ENCODE data around the gene IPO11. TPM values are rescaled to one million over a fixed set of nuclear protein-coding genes. Genes with fewer than 3 reads are reported as not detected.

The IPO11 gene
- 10 to 100 TPM; 55.4 to 59.2 TPM for total RNA-seq

- CTCF ChIA-PET, result interaction anchor here (0.8 to 2.6 kb wide), 4 partner anchors 9 to 189 kb away, joined by 3 to 18 read pairs (median 7); partner anchors contain the start of gene DIMT1
- intact Hi-C loops (cut with micrococcal nuclease), result loop anchor here (1.0 to 10.0 kb wide), 4 partner anchors 9 to 1078 kb away; partner anchors contain the start of genes DIMT1, KIF2A, LRRC70 and ZSWIM6
Observed at GRCh38 chr5:62412549-62413329, at the start of gene IPO11. TSS of gene IPO11 (plus strand) at chr5:62412763. CDS start at chr5:62437280, 24,517 bp downstream.

GRCh38 chr5:62369039-62369438 lies 43.5 kb upstream of the IPO11 start:
- DNase-seq, result no peak
- Mint-ChIP-seq H3K27ac (no peak overlapping the region), H3K36me3 (peaks cover 28% of the 10 kb centered on the region), H3K9me3 (no peaks in the 10 kb centered on the region), H3K27me3 (no peaks in the 10 kb centered on the region), H3K4me3 (no peak overlapping the region), H3K4me1 (ENCODE audit: low read depth) (peaks cover 6% of the 10 kb centered on the region)
- POLR2A ChIA-PET, result interaction anchor here (0.6 to 0.7 kb wide), 2 partner anchors 13 to 109 kb away, joined by 3 to 4 read pairs; no protein-coding TSS in a partner anchor
- CTCF ChIA-PET, result interaction anchor here (0.6 kb wide), 1 partner anchor 144 kb away, joined by 5 read pairs; no protein-coding TSS in a partner anchor
- intact Hi-C loops (cut with micrococcal nuclease), result no loop called here

More at GRCh38 chr5:62412549-62413329, at the start of gene IPO11:
- H3K9me3 Mint-ChIP-seq, result peaks cover 3% of the 10 kb centered on the region
- H3K27me3 Mint-ChIP-seq, result peaks cover 2% of the 10 kb centered on the region
- POLR2A ChIA-PET, result interaction anchor here (0.5 to 3.1 kb wide), 6 partner anchors 9 to 127 kb away, joined by 3 to 60 read pairs (median 4); partner anchors contain the start of genes DIMT1 and KIF2A
- peaks cover 3% of the 10 kb centered on the region for H3K36me3 Mint-ChIP-seq
- peak within 1 kb of the TSS; percentile 87 for H3K4me3 Mint-ChIP-seq
- H3K27ac Mint-ChIP-seq, result peak within 1 kb of the TSS; percentile 88
- peak; percentile 100 for DNase-seq
- peaks cover 23% of the 10 kb centered on the region for H3K4me1 Mint-ChIP-seq (ENCODE audit: low read depth)

GRCh38 chr5:62371409-62371808 lies 41.2 kb upstream of the IPO11 start:
- Mint-ChIP-seq H3K9me3 (no peaks in the 10 kb centered on the region), H3K27ac (no peak overlapping the region), H3K4me3 (no peak overlapping the region), H3K36me3 (peaks cover 32% of the 10 kb centered on the region), H3K27me3 (no peaks in the 10 kb centered on the region), H3K4me1 (ENCODE audit: low read depth) (peaks cover 6% of the 10 kb centered on the region)
- POLR2A ChIA-PET, result no interaction called here
- DNase-seq, result no peak
- CTCF ChIA-PET, result interaction anchor here (0.6 kb wide), 1 partner anchor 21 kb away, joined by 3 read pairs; no protein-coding TSS in a partner anchor
- intact Hi-C loops (cut with micrococcal nuclease), result no loop called here

DNA sequence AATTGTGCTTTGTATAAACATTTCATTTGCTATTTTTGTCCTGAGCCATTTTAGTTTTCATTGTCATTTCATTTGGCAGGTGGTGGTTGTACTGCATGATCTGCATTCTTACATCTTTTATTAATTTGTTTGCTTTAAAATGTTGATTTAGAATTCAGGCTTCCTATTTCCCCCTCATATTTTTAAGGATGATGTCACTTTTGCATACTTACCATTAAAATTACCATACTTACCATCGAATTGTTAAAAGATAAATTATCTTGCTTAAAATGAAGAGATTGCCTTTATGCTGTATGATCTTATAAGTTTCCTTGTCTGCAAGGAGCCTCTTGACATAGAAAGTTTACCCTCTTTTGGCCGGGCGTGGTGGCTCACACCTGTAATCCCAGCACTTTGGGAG lies 40.0 kb upstream of the IPO11 start:
- H3K27me3 Mint-ChIP-seq, result no peaks in the 10 kb centered on the region
- peaks cover 6% of the 10 kb centered on the region for H3K4me1 Mint-ChIP-seq (ENCODE audit: low read depth)
- H3K36me3 Mint-ChIP-seq, result peaks cover 28% of the 10 kb centered on the region
- CTCF ChIA-PET, result no interaction called here
- H3K27ac Mint-ChIP-seq, result no peak overlapping the region
- no peak for DNase-seq
- no peak overlapping the region for H3K4me3 Mint-ChIP-seq
- intact Hi-C loops (cut with micrococcal nuclease), result no loop called here
- H3K9me3 Mint-ChIP-seq, result no peaks in the 10 kb centered on the region
- POLR2A ChIA-PET, result no interaction called here

DNA sequence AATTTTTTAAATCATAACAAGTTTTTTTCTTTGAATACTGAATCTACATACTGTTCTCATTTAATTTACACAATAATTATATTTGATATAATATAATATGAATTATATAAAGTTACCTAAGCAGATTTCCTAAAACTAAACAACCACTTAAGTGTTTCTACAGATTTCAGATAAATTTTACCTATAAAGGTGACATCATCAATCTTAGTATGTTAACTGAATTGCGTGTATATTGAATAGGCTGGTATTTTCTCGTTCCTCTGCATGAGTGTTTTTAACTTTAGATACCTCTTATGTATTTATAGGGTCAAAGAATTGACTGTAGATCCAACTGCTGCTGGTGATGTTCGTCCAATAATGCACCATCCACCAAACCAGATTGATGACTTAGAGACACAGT lies 39.2 kb upstream of the IPO11 start:
- intact Hi-C loops (cut with micrococcal nuclease), result no loop called here
- H3K27ac Mint-ChIP-seq, result no peak overlapping the region
- H3K4me1 Mint-ChIP-seq (ENCODE audit: low read depth), result peaks cover 6% of the 10 kb centered on the region
- H3K9me3 Mint-ChIP-seq, result no peaks in the 10 kb centered on the region
- peaks cover 34% of the 10 kb centered on the region for H3K36me3 Mint-ChIP-seq
- DNase-seq, result no peak
- no peaks in the 10 kb centered on the region for H3K27me3 Mint-ChIP-seq
- no peak overlapping the region for H3K4me3 Mint-ChIP-seq
- POLR2A ChIA-PET, result no interaction called here
- CTCF ChIA-PET, result no interaction called here

DNA sequence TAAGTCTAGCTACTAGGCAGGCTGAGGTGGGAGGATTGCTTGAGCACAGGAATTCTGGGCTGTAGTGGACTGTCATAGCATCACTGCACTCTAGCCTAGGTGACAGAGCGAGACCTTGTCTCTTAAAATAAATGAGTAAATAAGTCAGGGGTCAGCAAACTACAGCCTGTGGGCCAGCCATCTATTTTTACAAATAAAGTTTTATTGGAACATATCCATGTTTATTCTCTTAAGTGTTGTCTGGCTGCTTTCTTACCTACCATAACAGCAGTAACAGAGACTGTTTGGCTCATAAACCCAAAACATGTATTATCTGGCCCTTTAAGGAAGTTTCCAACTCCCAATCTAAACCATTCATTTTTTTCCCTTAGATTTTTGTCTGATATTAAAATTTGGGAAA lies 38.5 kb upstream of the IPO11 start:
- Mint-ChIP-seq H3K4me3 (no peak overlapping the region), H3K27ac (peak overlapping the region; percentile 5), H3K9me3 (no peaks in the 10 kb centered on the region), H3K27me3 (no peaks in the 10 kb centered on the region), H3K36me3 (peaks cover 40% of the 10 kb centered on the region), H3K4me1 (ENCODE audit: low read depth) (peaks cover 4% of the 10 kb centered on the region)
- ChIA-PET POLR2A (no interaction called here), CTCF (no interaction called here)
- DNase-seq, result no peak
- intact Hi-C loops (cut with micrococcal nuclease), result no loop called here

DNA sequence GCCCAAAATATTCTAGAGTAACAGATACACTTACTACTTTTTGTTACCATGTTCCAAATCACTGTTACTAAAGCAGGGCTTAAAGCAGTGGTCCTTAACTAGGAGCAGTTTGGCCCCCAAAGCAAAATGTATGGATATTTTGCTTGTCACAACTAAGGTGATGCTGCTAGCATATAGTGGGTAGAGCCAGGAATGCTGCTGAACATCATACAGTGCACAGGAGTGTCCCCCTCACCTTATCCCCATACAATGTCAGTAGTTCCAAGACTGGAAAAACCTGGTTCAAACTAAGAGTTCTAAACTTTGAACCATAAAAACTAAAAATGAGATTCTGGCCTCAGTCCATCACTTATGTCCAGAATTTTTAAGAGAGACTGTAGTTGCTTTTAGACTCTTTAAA lies 36.9 kb upstream of the IPO11 start:
- Mint-ChIP-seq H3K27me3 (no peaks in the 10 kb centered on the region), H3K4me1 (ENCODE audit: low read depth) (peaks cover 2% of the 10 kb centered on the region), H3K4me3 (no peak overlapping the region), H3K9me3 (no peaks in the 10 kb centered on the region), H3K27ac (no peak overlapping the region), H3K36me3 (peaks cover 50% of the 10 kb centered on the region)
- intact Hi-C loops (cut with micrococcal nuclease), result no loop called here
- POLR2A ChIA-PET, result no interaction called here
- no peak for DNase-seq
- CTCF ChIA-PET, result no interaction called here

- H3K27ac Mint-ChIP-seq, result no peak overlapping the region
- ChIA-PET CTCF (no interaction called here), POLR2A (no interaction called here)
- no peaks in the 10 kb centered on the region for H3K9me3 Mint-ChIP-seq
- H3K27me3 Mint-ChIP-seq, result no peaks in the 10 kb centered on the region
- no peaks in the 10 kb centered on the region for H3K4me1 Mint-ChIP-seq (ENCODE audit: low read depth)
- DNase-seq, result no peak
- H3K4me3 Mint-ChIP-seq, result no peak overlapping the region
- intact Hi-C loops (cut with micrococcal nuclease), result no loop called here
- peaks cover 52% of the 10 kb centered on the region for H3K36me3 Mint-ChIP-seq
Observed at GRCh38 chr5:62376064-62376463, 36.5 kb upstream of the IPO11 start.

GRCh38 chr5:62385131-62385530 lies 27.4 kb upstream of the IPO11 start:
- Mint-ChIP-seq H3K4me1 (ENCODE audit: low read depth) (peaks cover 3% of the 10 kb centered on the region), H3K36me3 (peaks cover 54% of the 10 kb centered on the region), H3K27ac (peak overlapping the region; percentile 31), H3K9me3 (no peaks in the 10 kb centered on the region), H3K4me3 (no peak overlapping the region), H3K27me3 (no peaks in the 10 kb centered on the region)
- ChIA-PET POLR2A (no interaction called here), CTCF (no interaction called here)
- DNase-seq, result no peak
- intact Hi-C loops (cut with micrococcal nuclease), result no loop called here

DNA sequence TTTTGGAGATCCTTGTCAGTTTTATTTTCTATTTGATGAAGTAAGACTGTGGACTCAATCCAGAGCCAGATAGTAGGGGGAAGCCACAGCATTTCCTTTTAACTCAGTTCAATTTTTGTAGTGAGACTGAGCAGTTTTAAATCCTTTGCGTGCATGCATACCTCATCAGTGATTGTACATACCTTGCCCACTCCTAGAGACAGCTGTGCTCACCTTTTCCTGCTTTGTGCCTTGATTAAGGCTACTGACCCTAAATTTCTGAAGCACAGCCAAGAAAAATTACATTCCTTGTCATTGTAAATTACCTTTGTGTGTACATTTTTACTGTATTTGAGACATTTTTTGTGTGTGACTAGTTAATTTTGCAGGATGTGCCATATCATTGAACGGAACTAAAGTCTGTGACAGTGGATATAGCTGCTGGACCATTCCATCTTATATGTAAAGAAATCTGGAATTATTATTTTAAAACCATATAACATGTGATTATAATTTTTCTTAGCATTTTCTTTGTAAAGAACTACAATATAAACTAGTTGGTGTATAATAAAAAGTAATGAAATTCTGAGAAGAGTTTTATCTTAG lies 26.7 kb upstream of the IPO11 start:
- peaks cover 5% of the 10 kb centered on the region for H3K4me1 Mint-ChIP-seq (ENCODE audit: low read depth)
- peak overlapping the region; percentile 31 for H3K27ac Mint-ChIP-seq
- POLR2A ChIA-PET, result interaction anchor here (1.4 kb wide), 1 partner anchor 18 kb away, joined by 6 read pairs; the partner anchor contains the start of gene DIMT1
- H3K9me3 Mint-ChIP-seq, result no peaks in the 10 kb centered on the region
- DNase-seq, result no peak
- intact Hi-C loops (cut with micrococcal nuclease), result no loop called here
- H3K36me3 Mint-ChIP-seq, result peaks cover 51% of the 10 kb centered on the region
- no peaks in the 10 kb centered on the region for H3K27me3 Mint-ChIP-seq
- no peak overlapping the region for H3K4me3 Mint-ChIP-seq
- CTCF ChIA-PET, result no interaction called here

GRCh38 chr5:62386824-62387223 lies 25.7 kb upstream of the IPO11 start:
- DNase-seq, result no peak
- H3K27me3 Mint-ChIP-seq, result no peaks in the 10 kb centered on the region
- H3K4me3 Mint-ChIP-seq, result no peak overlapping the region
- peaks cover 45% of the 10 kb centered on the region for H3K36me3 Mint-ChIP-seq
- H3K4me1 Mint-ChIP-seq (ENCODE audit: low read depth), result peaks cover 9% of the 10 kb centered on the region
- intact Hi-C loops (cut with micrococcal nuclease), result no loop called here
- H3K27ac Mint-ChIP-seq, result peak overlapping the region; percentile 54
- POLR2A ChIA-PET, result interaction anchor here (1.4 kb wide), 2 partner anchors 17 to 25 kb away, joined by 4 to 6 read pairs; partner anchors contain the start of gene DIMT1
- CTCF ChIA-PET, result interaction anchor here (1.2 kb wide), 1 partner anchor 163 kb away, joined by 5 read pairs; no protein-coding TSS in a partner anchor
- H3K9me3 Mint-ChIP-seq, result no peaks in the 10 kb centered on the region

- DNase-seq, result peak; percentile 22
- ChIA-PET CTCF (interaction anchor here (0.9 kb wide), 1 partner anchor 42 kb away, joined by 4 read pairs; no protein-coding TSS in a partner anchor), POLR2A (interaction anchor here (0.6 to 1.1 kb wide), 4 partner anchors 8 to 190 kb away, joined by 3 to 5 read pairs (median 4); partner anchors contain the start of gene DIMT1)
- Mint-ChIP-seq H3K36me3 (peaks cover 60% of the 10 kb centered on the region), H3K27me3 (no peaks in the 10 kb centered on the region), H3K4me1 (ENCODE audit: low read depth) (peaks cover 43% of the 10 kb centered on the region), H3K27ac (peak overlapping the region; percentile 80), H3K9me3 (no peaks in the 10 kb centered on the region), H3K4me3 (no peak overlapping the region)
- intact Hi-C loops (cut with micrococcal nuclease), result loop anchor here (2.0 kb wide), 1 partner anchor 87 kb away; no protein-coding TSS in a partner anchor
Observed at GRCh38 chr5:62395210-62395950, 17.2 kb upstream of the IPO11 start.

Data from activated CD4-positive, alpha-beta memory T cell treated with anti-CD3 and anti-CD28 coated beads for 36 hours (primary cell).